GM23338 (cell line): ENCODE data around the gene ENDOU. TPM values are rescaled to one million over a fixed set of nuclear protein-coding genes. Genes with fewer than 3 reads are reported as not detected.

Source experiments
- ATAC-seq: fragments of 200-7000 bp; cut with Tn5 transposase; 3 replicates; pipeline ENCODE4 v1.9.1; 2020
- DNase-seq: peaks from one replicate; pipeline ENCODE4 v3.0.0-alpha.2; 2015; ENCODE audit warnings: low spot score
- H2AFZ ChIP-seq: fragments of 200-600 bp; sonication (generic); 2 replicates; pipeline ENCODE4 v1.8.0; 2016; ENCODE audit warnings: antibody characterized with exemption, mild to moderate bottlenecking, moderate library complexity
- H3F3A ChIP-seq: fragments of 200-600 bp; sonication (generic); replicated peaks from 2 replicates; pipeline ENCODE4 v1.8.0; 2017; ENCODE audit warnings: antibody characterized with exemption, mixed run types, low read depth
- H3K27ac ChIP-seq: fragments of 200-600 bp; sonication (generic); 2 replicates; pipeline ENCODE4 v1.6.1; 2016; ENCODE audit warnings: low read depth
- H3K27me3 ChIP-seq: fragments of 200-600 bp; sonication (generic); 2 replicates; pipeline ENCODE4 v1.8.0; 2016; ENCODE audit warnings: mild to moderate bottlenecking, mixed run types, moderate library complexity; ENCODE audit not compliant: insufficient read depth
- H3K36me3 ChIP-seq: fragments of 200-600 bp; sonication (generic); 2 replicates; pipeline ENCODE4 v1.8.0; 2016; ENCODE audit warnings: mild to moderate bottlenecking; ENCODE audit not compliant: insufficient read depth
- H3K4me1 ChIP-seq: fragments of 200-600 bp; sonication (generic); 2 replicates; pipeline ENCODE4 v1.8.0; 2016; ENCODE audit warnings: mild to moderate bottlenecking, moderate library complexity; ENCODE audit not compliant: insufficient read depth
- H3K4me2 ChIP-seq: fragments of 200-600 bp; sonication (generic); 2 replicates; pipeline ENCODE4 v1.7.1; 2017; ENCODE audit warnings: mixed run types
- H3K4me3 ChIP-seq: fragments of 200-600 bp; sonication (generic); 2 replicates; pipeline ENCODE4 v1.6.1; 2016; ENCODE audit warnings: mixed run types
- H3K79me2 ChIP-seq: fragments of 200-600 bp; sonication (generic); replicated peaks from 2 replicates; pipeline ENCODE4 v1.8.0; 2017; ENCODE audit warnings: mild to moderate bottlenecking; ENCODE audit not compliant: insufficient read depth
- H3K9me2 ChIP-seq: fragments of 200-600 bp; sonication (generic); 2 replicates; pipeline ENCODE4 v1.8.0; 2017; ENCODE audit not compliant: insufficient read depth
- H4K20me1 ChIP-seq: fragments of 200-600 bp; sonication (generic); replicated peaks from 2 replicates; pipeline ENCODE4 v1.8.0; 2017; ENCODE audit warnings: mild to moderate bottlenecking; ENCODE audit not compliant: insufficient read depth
- H3K27ac Mint-ChIP-seq: 2 replicates; pipeline ENCODE4 v1.8.0; 2020; ENCODE audit warnings: inconsistent platforms, mild to moderate bottlenecking, moderate library complexity, mixed read lengths
- H3K27me3 Mint-ChIP-seq: 3 replicates; pipeline ENCODE4 v1.8.0; 2022; ENCODE audit warnings: low read depth, mild to moderate bottlenecking, moderate library complexity, mixed read lengths, inconsistent platforms; ENCODE audit not compliant: insufficient read depth, poor library complexity
- H3K36me3 Mint-ChIP-seq: 3 replicates; pipeline ENCODE4 v1.8.0; 2021; ENCODE audit warnings: low read depth, mild to moderate bottlenecking, inconsistent platforms, moderate library complexity, mixed read lengths
- H3K4me1 Mint-ChIP-seq: 3 replicates; pipeline ENCODE4 v1.8.0; 2020; ENCODE audit warnings: mild to moderate bottlenecking, inconsistent platforms, mixed read lengths
- H3K4me3 Mint-ChIP-seq: 3 replicates; pipeline ENCODE4 v1.8.0; 2021; ENCODE audit warnings: moderate library complexity, mild to moderate bottlenecking, inconsistent platforms, mixed read lengths
- H3K9me3 Mint-ChIP-seq: 3 replicates; pipeline ENCODE4 v1.8.0; 2020; ENCODE audit warnings: moderate library complexity, mild to moderate bottlenecking, inconsistent platforms, mixed read lengths
- CREB1 ChIP-seq: fragments of 250-450 bp; sonication (Bioruptor Pico); IDR thresholded peaks from 2 replicates; pipeline ENCODE4 v1.5.0; 2020; ENCODE audit warnings: low read depth, mild to moderate bottlenecking, moderate library complexity
- CTCF ChIP-seq, 2 experiments: fragments of 200-600 bp in 1 of 2; sonication (generic) in 1 of 2; conservative IDR thresholded peaks; 2 replicates each; pipeline versions ENCODE4 v1.5.1 to v1.6.1; 2016 to 2017; ENCODE audit warnings: antibody characterized with exemption in 2 of 2, low read depth in 2 of 2, mild to moderate bottlenecking in 2 of 2, moderate library complexity in 1 of 2
- ETS1 ChIP-seq: IDR thresholded peaks from 2 replicates; pipeline ENCODE4 v1.6.1; 2016; ENCODE audit warnings: antibody characterized with exemption
- EZH2 ChIP-seq: fragments of 200-600 bp; sonication (generic); IDR thresholded peaks from one replicate; pipeline ENCODE4 v1.8.0; 2017; ENCODE audit warnings: antibody characterized with exemption, mild to moderate bottlenecking, low read depth; ENCODE audit not compliant: unreplicated experiment
- EZH2phosphoT487 ChIP-seq: fragments of 200-600 bp; sonication (generic); IDR thresholded peaks from one replicate; pipeline ENCODE4 v1.8.1; 2018; ENCODE audit warnings: antibody characterized with exemption; ENCODE audit not compliant: unreplicated experiment
- JUNB ChIP-seq: IDR thresholded peaks from one replicate; pipeline ENCODE4 v1.6.1; 2016; ENCODE audit warnings: antibody characterized with exemption; ENCODE audit not compliant: unreplicated experiment
- NANOG ChIP-seq: IDR thresholded peaks from 2 replicates; pipeline ENCODE4 v1.6.1; 2016; ENCODE audit warnings: antibody characterized with exemption, borderline replicate concordance
- POLR2AphosphoS5 ChIP-seq: IDR thresholded peaks from 2 replicates; pipeline ENCODE4 v1.6.1; 2016; ENCODE audit warnings: antibody characterized with exemption, low read depth
- REST ChIP-seq: IDR thresholded peaks from one replicate; pipeline ENCODE4 v1.6.1; 2018; ENCODE audit warnings: antibody characterized with exemption; ENCODE audit not compliant: unreplicated experiment
- STAT1 ChIP-seq: IDR thresholded peaks from one replicate; pipeline ENCODE4 v1.6.1; 2016; ENCODE audit warnings: antibody characterized with exemption; ENCODE audit not compliant: unreplicated experiment
- ZNF114 ChIP-seq: fragments of 250-450 bp; sonication (Bioruptor Pico); IDR thresholded peaks from 2 replicates; pipeline ENCODE4 v1.5.0; 2020; ENCODE audit warnings: mild to moderate bottlenecking, moderate library complexity
- ZNF331 ChIP-seq: fragments of 250-450 bp; sonication (Bioruptor Pico); IDR thresholded peaks from 2 replicates; pipeline ENCODE4 v1.5.0; 2020; ENCODE audit warnings: low read depth, mild to moderate bottlenecking, moderate library complexity
- ZNF462 ChIP-seq: fragments of 250-450 bp; sonication (Bioruptor Pico); IDR thresholded peaks from 2 replicates; pipeline ENCODE4 v1.5.0; 2020; ENCODE audit warnings: mild to moderate bottlenecking, moderate library complexity
- polyA plus RNA-seq: library from polyadenylated mRNA; unstranded; fragments of >200 nt; fragmentation: Nextera tagmentation; extraction: Ambion mirVana; gene quantifications from 2 replicates; pipeline ENCODE4 v1.2.1, GENCODE V29; 2016
- total RNA-seq: library from RNA; depleted of rRNA; stranded (reverse); fragments of >200 nt; shearing (Covaris generic); gene quantifications from 2 replicates; pipeline ENCODE4 v1.2.3, GENCODE V29; 2014

Gene ENDOU
- total and polyA plus RNA-seq, 2 experiments from 2014 or later, result not detected

GRCh38 chr12:47757840-47758583 lies 32.7 kb upstream of the ENDOU start:
- H3K4me2 ChIP-seq, result peak overlapping the region; percentile 95
- TF ChIP-seq REST (no peak), CREB1 (CRISPR knock-in tag) (no peak), ZNF462 (CRISPR knock-in tag) (no peak), ZNF114 (no peak), POLR2AphosphoS5 (no peak), ETS1 (no peak), ZNF331 (CRISPR knock-in tag) (no peak), JUNB (no peak), EZH2 (no peak), EZH2phosphoT487 (no peak), CTCF (conservative IDR thresholded peaks at IDR 0.05; ENCODE audit: low read depth in 2 of 2) (no peak), STAT1 (no peak), NANOG (no peak)
- no peaks in the 10 kb centered on the region for H3K9me2 ChIP-seq
- Mint-ChIP-seq H3K36me3 (peaks cover 7% of the 10 kb centered on the region; the same call in 1 of the 3 replicates), H3K4me1 (peaks cover 59% of the 10 kb centered on the region), H3K27me3 (peaks cover 3% of the 10 kb centered on the region), H3K27ac (no peak overlapping the region), H3K9me3 (no peaks in the 10 kb centered on the region), H3K4me3 (peak overlapping the region; percentile 70)
- H4K20me1 ChIP-seq, result no peaks in the 10 kb centered on the region
- no peaks in the 10 kb centered on the region for H3K36me3 ChIP-seq
- 0 out of 2 replicates have a peak, but pooled peaks cover 4% of the 10 kb centered on the region for H3F3A ChIP-seq
- no peaks in the 10 kb centered on the region for H3K27me3 ChIP-seq
- ATAC-seq (peak; percentile 43), DNase-seq (no peak)
- H2AFZ ChIP-seq, result peak overlapping the region; percentile 97; the same call in 1 of the 2 replicates
- H3K4me3 ChIP-seq, result peak overlapping the region; percentile 73
- H3K79me2 ChIP-seq, result no peaks in the 10 kb centered on the region
- no peak overlapping the region for H3K27ac ChIP-seq
- H3K4me1 ChIP-seq, result peaks cover 38% of the 10 kb centered on the region
